Endothelial cell of umbilical vein (primary cell): Measurements from ENCODE around the gene PPIB. TPM values are rescaled to one million over a fixed set of nuclear protein-coding genes. Genes with fewer than 3 reads are reported as not detected.

ENCODE experiments used
- BruUV-seq: library from RNA; stranded (reverse); fragments of 400-500 nt; replicated peaks from 2 replicates; lab custom pipeline; 2021; lab: Mats Ljungman, UMichigan
- CTCF ChIA-PET: fragments of 300-600, 350-600 bp; sonication (Branson Sonifier 250); formaldehyde crosslinking; loops from one replicate; lab custom pipeline; 2021; ENCODE audit warnings: antibody characterized with exemption, inconsistent platforms; lab: Charles Lee
- POLR2A ChIA-PET: fragments of 300-600, 350-600 bp; sonication (Branson Sonifier 250); formaldehyde crosslinking; loops from one replicate; lab custom pipeline; 2021; ENCODE audit warnings: antibody characterized with exemption, inconsistent platforms; lab: Charles Lee
- DNase-seq: peaks from one replicate; pipeline ENCODE4 v3.0.0-alpha.2; 2011; ENCODE audit warnings: low read depth, low spot score
- FAIRE-seq: peaks from 2 replicates; lab custom pipeline; 2011; peaks lifted over from hg19 to GRCh38; lab: Jason Lieb, UNC
- H2AFZ ChIP-seq: 2 replicates; pipeline ENCODE4 v1.6.0; 2012; ENCODE audit warnings: low read depth, low read length, control low read depth, inconsistent platforms
- H3K27ac ChIP-seq: 2 replicates; pipeline ENCODE4 v1.5.1; 2011; ENCODE audit warnings: low read depth, mild to moderate bottlenecking, control low read depth, low read length, moderate library complexity; ENCODE audit not compliant: insufficient read depth
- H3K27me3 ChIP-seq, 2 experiments: 2 replicates each; pipeline versions ENCODE4 v1.6.0 to v1.6.1; 2011; ENCODE audit warnings: low read length in 2 of 2, mixed read lengths in 1 of 2; ENCODE audit not compliant: control insufficient read depth in 2 of 2, insufficient read depth in 2 of 2
- H3K36me3 ChIP-seq, 2 experiments: 2 replicates in 1 of 2; 3 replicates in 1 of 2; pipeline ENCODE4 v1.5.1; 2011; ENCODE audit warnings: low read length in 2 of 2, mild to moderate bottlenecking in 1 of 2, moderate library complexity in 1 of 2; ENCODE audit not compliant: control insufficient read depth in 2 of 2, insufficient read depth in 2 of 2; ENCODE audit errors: extremely low read depth in 1 of 2
- H3K4me1 ChIP-seq: 3 replicates; pipeline ENCODE4 v1.5.1; 2011; ENCODE audit warnings: mild to moderate bottlenecking, low read length; ENCODE audit not compliant: control insufficient read depth, insufficient read depth; ENCODE audit errors: extremely low read depth
- H3K4me2 ChIP-seq: 2 replicates; pipeline ENCODE4 v1.6.1; 2011; ENCODE audit warnings: low read length, control low read depth, mixed read lengths; ENCODE audit not compliant: insufficient read depth
- H3K4me3 ChIP-seq, 3 experiments: fragments of 200-600 bp in 1 of 3; sonication (generic), shearing (Covaris generic) in 1 of 3; replicated peaks in 1 of 3; 2 replicates each; pipeline ENCODE4 v1.5.1; 2011 to 2016; ENCODE audit warnings: control low read depth in 3 of 3, low read length in 3 of 3, mild to moderate bottlenecking in 2 of 3, inconsistent platforms in 1 of 3, low read depth in 1 of 3, moderate library complexity in 1 of 3; ENCODE audit not compliant: insufficient read depth in 1 of 3
- H3K79me2 ChIP-seq: 2 replicates; pipeline ENCODE4 v1.6.0; 2012; ENCODE audit warnings: low read length, inconsistent platforms; ENCODE audit not compliant: control insufficient read depth, insufficient read depth
- H3K9ac ChIP-seq: replicated peaks from 2 replicates; pipeline ENCODE3; 2011; ENCODE audit warnings: low read length, control low read depth; ENCODE audit not compliant: insufficient read depth; ENCODE audit errors: extremely low read depth
- H3K9me1 ChIP-seq: replicated peaks from 3 replicates; pipeline ENCODE4 v1.6.0; 2011; ENCODE audit warnings: mild to moderate bottlenecking, low read length; ENCODE audit not compliant: control insufficient read depth, insufficient read depth; ENCODE audit errors: extremely low read depth
- H3K9me3 ChIP-seq: replicated peaks from 2 replicates; pipeline ENCODE4 v1.5.1; 2012; ENCODE audit warnings: low read length, inconsistent platforms; ENCODE audit not compliant: control insufficient read depth, insufficient read depth
- H4K20me1 ChIP-seq: replicated peaks from 2 replicates; pipeline ENCODE3; 2011; ENCODE audit warnings: mild to moderate bottlenecking, low read length; ENCODE audit not compliant: control insufficient read depth, insufficient read depth; ENCODE audit errors: extremely low read depth
- EZH2 ChIP-seq: IDR thresholded peaks from 2 replicates; pipeline ENCODE4 v1.6.1; 2012; ENCODE audit warnings: borderline replicate concordance, low read depth, mild to moderate bottlenecking, moderate library complexity, low read length, inconsistent platforms; ENCODE audit not compliant: severe bottlenecking
- JUN ChIP-seq: IDR thresholded peaks from 2 replicates; pipeline ENCODE4 v1.6.1; 2011; ENCODE audit warnings: borderline replicate concordance, low read depth; ENCODE audit not compliant: insufficient read length, insufficient read depth
- MYC ChIP-seq: IDR thresholded peaks from one replicate; pipeline ENCODE4 v1.6.1; 2011; ENCODE audit warnings: mild to moderate bottlenecking, low read depth, low read length
- POLR2A ChIP-seq: IDR thresholded peaks from 2 replicates; pipeline ENCODE4 v1.6.1; 2012; ENCODE audit warnings: low read depth, mild to moderate bottlenecking, control low read depth, low read length
- dilution Hi-C: fragments of 300-500 bp; cut with MboI; formaldehyde crosslinking; loops from one replicate; pipeline ENCODE4 v1.15.0; 2019; ENCODE audit warnings: low sequenced_read_pairs; ENCODE audit not compliant: extremely low pct_ligation_motif_present
- intact Hi-C: fragments of 100-400 bp; cut with micrococcal nuclease; formaldehyde crosslinking; loops from one replicate; pipeline ENCODE4 v1.10.0; 2022
- polyA plus RNA-seq, 4 experiments: library from polyadenylated mRNA; depleted of rRNA in 3 of 4; stranded (reverse) in 3 of 4; unstranded in 1 of 4; fragments of >200 nt; gene quantifications; 2 replicates each; pipeline versions ENCODE4 v1.2.1 to v1.2.3, GENCODE V29; 2011 to 2012; ENCODE audit warnings: missing spikeins in 1 of 4
- total RNA-seq: library from RNA; stranded (reverse); gene quantifications from 2 replicates; pipeline ENCODE4 v1.2.3, GENCODE V29; 2021

Gene PPIB
- total and polyA plus RNA-seq, 2 donors (not counting 3 experiments of a cell fraction or from before 2014, with no cell fraction given) = 840 to 1,240 TPM

DNA sequence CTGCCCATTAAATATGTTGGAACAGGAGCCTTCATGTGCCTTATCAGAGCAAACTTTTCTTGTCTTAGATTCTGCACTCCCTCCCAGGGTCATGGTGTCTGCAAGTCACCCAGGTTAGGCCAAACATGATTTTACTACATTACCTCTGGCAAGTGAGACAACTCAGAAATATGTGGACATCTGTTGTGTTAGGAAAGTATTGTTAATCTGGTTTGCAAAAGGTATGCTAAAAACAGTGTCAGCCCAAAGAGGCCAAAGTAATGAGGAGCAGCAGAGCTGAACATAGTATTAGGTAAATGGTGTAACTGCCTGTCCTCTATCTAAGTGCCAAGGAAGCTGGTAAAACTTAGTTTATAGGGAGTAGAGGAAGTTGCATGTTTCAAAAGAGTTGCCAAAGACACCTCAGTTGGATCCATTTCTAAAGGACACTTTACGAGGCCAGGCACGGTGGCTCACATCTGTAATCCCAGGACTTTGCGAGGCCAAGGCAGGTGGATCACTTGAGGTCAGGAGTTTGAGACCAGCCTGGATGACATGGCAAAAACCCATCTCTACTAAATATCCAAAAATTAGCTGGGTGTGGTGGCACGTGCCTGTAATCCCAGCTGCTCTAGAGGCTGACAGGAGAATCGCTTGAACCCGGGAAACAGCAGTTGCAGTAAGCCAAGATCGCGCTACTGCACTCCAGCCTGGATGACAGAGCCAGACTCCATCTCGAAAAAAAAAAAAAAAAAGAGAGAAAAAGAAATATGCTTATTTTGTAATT is 22.5 kb upstream of the PPIB start:
- Histone ChIP-seq H3K9me1 (no peaks in the 10 kb centered on the region), H4K20me1 (no peaks in the 10 kb centered on the region), H3K9ac (no peak overlapping the region), H3K4me3 (no peak overlapping the region), H3K9me3 (no peaks in the 10 kb centered on the region), H2AFZ (no peak overlapping the region), H3K79me2 (no peaks in the 10 kb centered on the region), H3K4me2 (no peak overlapping the region), H3K27ac (no peak overlapping the region), H3K27me3 (no peaks in the 10 kb centered on the region), H3K36me3 (peaks cover 0 to 3% of the 10 kb centered on the region in 2 experiments), H3K4me1 (no peaks in the 10 kb centered on the region)
- intact Hi-C loops = no loop called here
- no TSS peak for BruUV-seq
- FAIRE-seq (no peak), DNase-seq (no peak)
- TF ChIP-seq JUN = no peak
- TF ChIP-seq POLR2A = no peak
- no peak for TF ChIP-seq EZH2
- ChIA-PET POLR2A (interaction anchor here (0.7 kb wide), 1 partner anchor 158 kb away, joined by 4 read pairs; no protein-coding TSS in a partner anchor), CTCF (interaction anchor here (0.5 to 1.2 kb wide), 4 partner anchors 10 to 171 kb away, joined by 3 read pairs; partner anchors contain the start of gene CSNK1G1)
- dilution Hi-C loops = no loop called here

DNA sequence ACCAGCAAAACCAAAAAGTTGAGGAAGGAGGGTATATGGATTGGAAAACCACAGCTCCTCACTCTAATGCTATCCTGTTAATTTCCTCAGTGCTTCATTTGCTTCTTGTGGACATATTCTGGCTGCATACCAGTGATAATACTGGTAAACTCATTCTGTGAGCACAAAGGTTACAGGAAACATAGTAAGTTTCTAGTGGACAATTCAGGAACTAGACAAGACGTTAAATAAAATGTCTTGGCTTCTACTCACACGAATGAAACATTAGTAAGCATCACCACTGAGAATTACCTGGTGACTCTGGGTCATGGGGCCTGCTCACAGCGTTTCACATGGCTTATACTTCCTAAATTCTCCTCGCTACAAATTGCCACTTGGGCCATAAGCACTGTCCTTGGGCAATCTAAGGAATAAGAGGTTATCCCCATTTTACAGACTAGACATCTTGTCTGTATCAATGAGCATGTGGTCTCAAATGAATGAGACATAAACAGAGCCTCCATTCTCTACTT is 20.1 kb upstream of the PPIB start:
- no peaks in the 10 kb centered on the region for H3K27me3 ChIP-seq
- H2AFZ ChIP-seq = no peak overlapping the region
- no peak overlapping the region for H3K4me3 ChIP-seq
- POLR2A ChIA-PET = no interaction called here
- intact Hi-C loops (no loop called here), dilution Hi-C loops (no loop called here)
- no TSS peak for BruUV-seq
- H3K9me1 ChIP-seq = no peaks in the 10 kb centered on the region
- H4K20me1 ChIP-seq = no peaks in the 10 kb centered on the region
- CTCF ChIA-PET = no interaction called here
- peaks cover 5% of the 10 kb centered on the region in 2 experiments for H3K36me3 ChIP-seq
- no peak overlapping the region for H3K4me2 ChIP-seq
- H3K9me3 ChIP-seq = no peaks in the 10 kb centered on the region
- H3K27ac ChIP-seq = no peak overlapping the region
- no peak overlapping the region for H3K9ac ChIP-seq
- FAIRE-seq (no peak), DNase-seq (peak; percentile 12)
- no peaks in the 10 kb centered on the region for H3K4me1 ChIP-seq
- no peaks in the 10 kb centered on the region for H3K79me2 ChIP-seq
- no peak for TF ChIP-seq MYC
